ENCODE results near the gene PDRG1. TPM values are rescaled to one million over a fixed set of nuclear protein-coding genes. Genes with fewer than 3 reads are reported as not detected.

Gene PDRG1
- total RNA-seq, 1 experiment from 2014 or later, result 55.6 TPM

Other genes starting within 250 kb of the PDRG1 start
- gene BCL2L1, start 229.2 kb downstream of the PDRG1 start, total RNA-seq (2014; rRNA removed; shearing (Covaris generic); ENCODE audit: low replicate concordance), result 254 and 256 TPM in 2 replicates
- gene TPX2, start 212.8 kb downstream of the PDRG1 start, total RNA-seq (2014; rRNA removed; shearing (Covaris generic); ENCODE audit: low replicate concordance), result 143 and 164 TPM in 2 replicates
- gene MYLK2, start 132.7 kb downstream of the PDRG1 start, total RNA-seq (2014; rRNA removed; shearing (Covaris generic); ENCODE audit: low replicate concordance), result not detected in 2 replicates
- gene FOXS1, start 106.4 kb downstream of the PDRG1 start, total RNA-seq (2014; rRNA removed; shearing (Covaris generic); ENCODE audit: low replicate concordance), result not detected in 2 replicates
- 3.9 TPM in 1 of 2 replicates, not detected in the other for gene DUSP15, start 81.5 kb downstream of the PDRG1 start, total RNA-seq (2014; rRNA removed; shearing (Covaris generic); ENCODE audit: low replicate concordance)
- gene TTLL9, start 81.4 kb downstream of the PDRG1 start, total RNA-seq (2014; rRNA removed; shearing (Covaris generic); ENCODE audit: low replicate concordance), result 0.20 TPM in 1 of 2 replicates, not detected in the other
- 8.1 and 9.7 TPM in 2 replicates for gene XKR7, start 16.1 kb upstream of the PDRG1 start, total RNA-seq (2014; rRNA removed; shearing (Covaris generic); ENCODE audit: low replicate concordance)
- 21.5 and 29.4 TPM in 2 replicates for gene CCM2L, start 58.4 kb upstream of the PDRG1 start, total RNA-seq (2014; rRNA removed; shearing (Covaris generic); ENCODE audit: low replicate concordance)
- gene HCK, start 100.2 kb upstream of the PDRG1 start, total RNA-seq (2014; rRNA removed; shearing (Covaris generic); ENCODE audit: low replicate concordance), result not detected in 2 replicates
- gene TM9SF4, start 157.7 kb upstream of the PDRG1 start, total RNA-seq (2014; rRNA removed; shearing (Covaris generic); ENCODE audit: low replicate concordance), result 7.4 and 13.1 TPM in 2 replicates

Data from Caki2 (cell line).